A673 (cell line): ENCODE data around the gene EBLN1. TPM values are rescaled to one million over a fixed set of nuclear protein-coding genes. Genes with fewer than 3 reads are reported as not detected.

Source experiments
- BruUV-seq: library from RNA; stranded (reverse); fragments of 400-500 nt; replicated peaks from 2 replicates; lab custom pipeline; 2021; lab: Mats Ljungman, UMichigan
- CTCF ChIA-PET: fragments of 300-600 bp; sonication (Branson Sonifier 250); formaldehyde crosslinking; loops from one replicate; lab custom pipeline; 2022; ENCODE audit warnings: antibody characterized with exemption; lab: Charles Lee
- POLR2A ChIA-PET: fragments of 300-600 bp; sonication (Branson Sonifier 250); formaldehyde crosslinking; loops from one replicate; lab custom pipeline; 2022; ENCODE audit warnings: antibody characterized with exemption; ENCODE audit not compliant: low non-redundant PET; lab: Charles Lee
- DNase-seq: peaks from one replicate; pipeline ENCODE4 v3.0.0-alpha.2; 2015; ENCODE audit warnings: low spot score
- H3K27ac ChIP-seq: fragments of 200-600 bp; sonication (generic); 2 replicates; pipeline ENCODE4 v1.5.1; 2016; ENCODE audit warnings: mixed run types, low read depth, mild to moderate bottlenecking, mixed read lengths, antibody characterized with exemption, low read length; ENCODE audit not compliant: poor library complexity, severe bottlenecking
- H3K27me3 ChIP-seq: fragments of 200-600 bp; sonication (generic); replicated peaks from 2 replicates; pipeline ENCODE4 v1.6.1; 2017; ENCODE audit warnings: mixed run types, low read depth, mild to moderate bottlenecking, mixed read lengths, antibody characterized with exemption, low read length; ENCODE audit not compliant: insufficient read depth, poor library complexity
- H3K36me3 ChIP-seq: fragments of 200-600 bp; sonication (generic); 2 replicates; pipeline ENCODE4 v1.6.1; 2016; ENCODE audit warnings: mixed run types, mild to moderate bottlenecking, mixed read lengths, antibody characterized with exemption, low read length; ENCODE audit not compliant: insufficient read depth, poor library complexity, severe bottlenecking
- H3K4me1 ChIP-seq: fragments of 200-600 bp; sonication (generic); 2 replicates; pipeline ENCODE4 v1.6.1; 2017; ENCODE audit warnings: mixed run types, mild to moderate bottlenecking, mixed read lengths, antibody characterized with exemption, low read length; ENCODE audit not compliant: insufficient read depth, poor library complexity, severe bottlenecking
- H3K4me3 ChIP-seq: fragments of 200-600 bp; sonication (generic); 2 replicates; pipeline ENCODE4 v1.5.1; 2016; ENCODE audit warnings: low read depth, mixed run types, mild to moderate bottlenecking, mixed read lengths, low read length; ENCODE audit not compliant: poor library complexity, severe bottlenecking
- H3K9me3 ChIP-seq: fragments of 200-600 bp; sonication (generic); 2 replicates; pipeline ENCODE4 v1.6.1; 2016; ENCODE audit warnings: mixed run types, low read depth, mild to moderate bottlenecking, mixed read lengths, antibody characterized with exemption, low read length; ENCODE audit not compliant: poor library complexity, severe bottlenecking
- EZH2 ChIP-seq: fragments of 200-600 bp; sonication (generic); IDR thresholded peaks from 2 replicates; pipeline ENCODE4 v1.6.1; 2017; ENCODE audit warnings: borderline replicate concordance, low read depth, mild to moderate bottlenecking, mixed read lengths, antibody characterized with exemption, low read length; ENCODE audit not compliant: poor library complexity, severe bottlenecking
- intact Hi-C: fragments of 100-400 bp; cut with micrococcal nuclease; formaldehyde crosslinking; loops from one replicate; pipeline ENCODE4 v1.10.0; 2022; ENCODE audit not compliant: unreplicated experiment
- total RNA-seq: library from RNA; stranded (reverse); gene quantifications from 2 replicates; pipeline ENCODE4 v1.2.3, GENCODE V29; 2021
- TF ChIP-seq, protein P1 (sequence below): fragments of 300-800, 200-600 bp; sonication (generic); conservative IDR thresholded peaks from 2 replicates; pipeline ENCODE4 v1.5.1; 2017; ENCODE audit warnings: low read depth, mild to moderate bottlenecking, antibody characterized with exemption, low read length, moderate library complexity, mixed read lengths

The EBLN1 gene
- total RNA-seq, 1 experiment from 2014 or later: not detected

DNA sequence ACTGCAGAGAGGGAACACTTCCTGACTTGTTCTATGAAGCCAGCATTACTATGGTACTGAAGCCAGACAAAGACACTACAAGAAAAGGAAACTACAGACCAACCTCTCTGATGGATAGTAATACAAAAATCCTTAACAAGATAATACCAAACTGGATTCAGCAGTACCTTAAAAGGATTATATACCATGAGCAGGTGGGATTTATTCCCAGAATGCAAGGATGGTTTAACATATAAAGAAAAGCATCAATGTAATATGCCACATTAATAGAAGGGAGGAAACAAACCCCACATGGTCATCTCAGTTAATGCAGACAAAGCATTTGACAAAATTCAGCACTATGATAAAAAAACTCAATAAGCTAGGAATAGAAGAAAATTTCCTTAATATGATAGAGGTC, 47.2 kb downstream of the EBLN1 start:
- ChIA-PET POLR2A (no interaction called here), CTCF (no interaction called here)
- no peaks in the 10 kb centered on the region for H3K36me3 ChIP-seq
- H3K27ac ChIP-seq: no peak overlapping the region
- TF ChIP-seq, protein P1, sequence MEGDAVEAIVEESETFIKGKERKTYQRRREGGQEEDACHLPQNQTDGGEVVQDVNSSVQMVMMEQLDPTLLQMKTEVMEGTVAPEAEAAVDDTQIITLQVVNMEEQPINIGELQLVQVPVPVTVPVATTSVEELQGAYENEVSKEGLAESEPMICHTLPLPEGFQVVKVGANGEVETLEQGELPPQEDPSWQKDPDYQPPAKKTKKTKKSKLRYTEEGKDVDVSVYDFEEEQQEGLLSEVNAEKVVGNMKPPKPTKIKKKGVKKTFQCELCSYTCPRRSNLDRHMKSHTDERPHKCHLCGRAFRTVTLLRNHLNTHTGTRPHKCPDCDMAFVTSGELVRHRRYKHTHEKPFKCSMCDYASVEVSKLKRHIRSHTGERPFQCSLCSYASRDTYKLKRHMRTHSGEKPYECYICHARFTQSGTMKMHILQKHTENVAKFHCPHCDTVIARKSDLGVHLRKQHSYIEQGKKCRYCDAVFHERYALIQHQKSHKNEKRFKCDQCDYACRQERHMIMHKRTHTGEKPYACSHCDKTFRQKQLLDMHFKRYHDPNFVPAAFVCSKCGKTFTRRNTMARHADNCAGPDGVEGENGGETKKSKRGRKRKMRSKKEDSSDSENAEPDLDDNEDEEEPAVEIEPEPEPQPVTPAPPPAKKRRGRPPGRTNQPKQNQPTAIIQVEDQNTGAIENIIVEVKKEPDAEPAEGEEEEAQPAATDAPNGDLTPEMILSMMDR: no peak
- TF ChIP-seq EZH2: no peak
- DNase-seq: no peak
- no peak overlapping the region for H3K4me3 ChIP-seq
- BruUV-seq: no TSS peak
- H3K4me1 ChIP-seq: no peaks in the 10 kb centered on the region
- H3K27me3 ChIP-seq: no peaks in the 10 kb centered on the region
- intact Hi-C loops: no loop called here
- H3K9me3 ChIP-seq: peaks cover 6% of the 10 kb centered on the region

DNA sequence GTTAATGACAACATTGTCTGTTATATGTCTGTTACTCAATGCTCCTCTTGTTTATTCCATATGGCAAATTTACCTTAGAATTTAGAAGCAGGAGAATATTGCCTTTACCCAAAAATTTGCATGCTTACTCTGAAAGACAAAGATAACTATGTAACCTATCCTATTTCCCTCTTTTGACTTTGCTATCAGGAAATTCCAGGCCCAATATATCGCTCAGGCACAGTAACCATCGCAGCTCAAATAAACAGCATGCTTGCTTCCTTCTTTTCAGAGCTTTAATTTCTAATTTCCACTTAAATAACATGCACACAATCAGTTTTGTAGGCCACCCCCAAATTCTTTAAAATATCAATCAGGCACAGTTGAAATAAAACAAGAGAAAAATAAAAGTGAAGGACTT, 57.8 kb downstream of the EBLN1 start:
- Histone ChIP-seq H3K27ac (no peak overlapping the region), H3K4me3 (no peak overlapping the region), H3K4me1 (no peaks in the 10 kb centered on the region), H3K9me3 (no peaks in the 10 kb centered on the region), H3K36me3 (no peaks in the 10 kb centered on the region), H3K27me3 (no peaks in the 10 kb centered on the region)
- intact Hi-C loops: no loop called here
- ChIA-PET CTCF (no interaction called here), POLR2A (no interaction called here)
- DNase-seq: no peak
- no peak for TF ChIP-seq EZH2
- no TSS peak for BruUV-seq

DNA sequence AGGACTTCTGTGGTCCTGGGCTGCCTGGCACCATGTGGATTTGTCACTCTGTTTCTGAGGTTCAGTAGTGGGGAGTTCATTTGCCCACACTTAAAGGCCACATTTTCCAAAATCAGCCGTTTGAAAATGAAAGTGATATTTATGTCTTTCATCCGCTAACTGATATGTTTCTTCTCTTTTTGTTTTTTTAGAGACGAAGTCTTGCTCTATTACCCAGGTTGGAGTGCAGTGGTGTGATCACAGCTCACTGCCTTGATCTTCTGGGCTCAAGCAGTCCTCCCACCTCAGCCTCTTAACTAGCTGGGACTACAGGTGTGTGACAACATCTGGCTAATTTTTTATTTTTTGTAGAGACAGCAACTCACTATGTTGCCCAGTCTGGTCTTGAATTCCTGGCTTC, 58.6 kb downstream of the EBLN1 start:
- no peaks in the 10 kb centered on the region for H3K4me1 ChIP-seq
- CTCF ChIA-PET: no interaction called here
- intact Hi-C loops: no loop called here

More for the DNA sequence above, 58.6 kb downstream of the EBLN1 start:
- no peak overlapping the region for H3K27ac ChIP-seq
- no peaks in the 10 kb centered on the region for H3K36me3 ChIP-seq
- no peaks in the 10 kb centered on the region for H3K27me3 ChIP-seq
- TF ChIP-seq, protein P1: no peak
- no peak for TF ChIP-seq EZH2
- BruUV-seq: no TSS peak
- POLR2A ChIA-PET: no interaction called here
- H3K4me3 ChIP-seq: no peak overlapping the region
- no peaks in the 10 kb centered on the region for H3K9me3 ChIP-seq
- no peak for DNase-seq

Other genes starting within 250 kb of the EBLN1 start
- gene DNAJC1, start 214.3 kb downstream of the EBLN1 start, total RNA-seq: 17.4 and 21.2 TPM in 2 replicates
- 66.0 and 72.6 TPM in 2 replicates for gene COMMD3, start 98.4 kb upstream of the EBLN1 start, total RNA-seq
- gene BMI1, start 103.1 kb upstream of the EBLN1 start, total RNA-seq: 65.3 and 85.2 TPM in 2 replicates
- gene SPAG6, start 127.5 kb upstream of the EBLN1 start, total RNA-seq: 0.39 and 0.74 TPM in 2 replicates